SK-MEL-5 (cell line): Measurements from ENCODE around the gene NCAN. TPM values are rescaled to one million over a fixed set of nuclear protein-coding genes. Genes with fewer than 3 reads are reported as not detected.
A peak's percentile ranks its signal among the peaks of the same experiment; 100 is the strongest.

Experiments used
- DNase-seq: peaks from one replicate; pipeline ENCODE4 v3.0.0-alpha.2; 2016; ENCODE audit warnings: low read depth, low spot score
- in situ Hi-C: cut with HindIII; loops from 2 replicates; pipeline ENCODE4 v1.10.0; 2016; ENCODE audit warnings: low sequenced_read_pairs, high pct_unique_total_duplicates, low pct_unique_long_range_greater_than_20kb
- total RNA-seq: library from RNA; depleted of rRNA; stranded (reverse); fragments of >200 nt; shearing (Covaris generic); gene quantifications from 2 replicates; pipeline ENCODE4 v1.2.3, GENCODE V29; 2014

NCAN gene
- total RNA-seq, 1 experiment from 2014 or later = not detected

DNA sequence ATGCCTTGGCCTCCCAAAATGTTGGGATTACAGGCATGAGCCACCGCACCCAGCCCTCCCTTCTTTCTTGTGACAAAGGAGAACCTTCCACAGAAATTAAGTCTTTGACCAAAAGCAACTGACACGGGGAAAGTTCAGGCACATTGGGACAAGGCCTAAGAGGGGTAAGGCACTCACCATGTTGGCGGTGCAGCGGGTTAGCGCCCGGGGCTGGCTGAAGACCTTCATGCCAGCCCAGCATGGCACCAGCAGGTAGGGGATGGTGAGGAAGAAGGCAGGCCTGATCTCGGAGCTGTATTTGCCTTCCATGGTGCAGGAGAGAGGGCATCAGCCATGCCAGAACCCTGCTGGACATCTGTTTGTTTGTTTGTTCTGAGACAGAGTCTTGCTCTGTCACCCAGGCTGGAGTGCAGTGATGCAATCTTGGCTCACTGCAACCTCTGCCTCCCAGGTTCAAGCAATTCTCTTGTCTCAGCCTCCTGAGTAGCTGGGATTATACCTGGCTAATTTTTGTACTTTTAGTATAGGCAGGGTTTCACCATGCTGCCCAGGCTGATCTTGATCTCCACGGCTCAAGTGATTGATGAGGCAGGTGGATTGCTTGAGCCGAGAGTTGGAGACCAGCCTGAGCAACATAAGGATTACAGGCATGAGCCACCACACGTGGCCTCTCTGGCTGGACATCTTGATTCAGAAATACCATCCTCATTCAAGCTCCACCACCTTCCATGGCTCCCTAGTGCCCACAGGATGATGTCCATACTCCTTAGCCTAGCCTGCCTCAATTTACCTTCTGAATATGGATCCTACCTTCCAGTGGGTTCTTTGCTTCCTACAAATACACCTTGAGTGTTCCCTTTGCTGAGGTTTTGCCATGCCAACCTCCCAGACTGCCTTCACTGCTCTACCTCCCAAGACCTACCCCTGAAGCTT lies 57.0 kb downstream of the NCAN start:
- in situ Hi-C loops = no loop called here
- DNase-seq = no peak

DNA sequence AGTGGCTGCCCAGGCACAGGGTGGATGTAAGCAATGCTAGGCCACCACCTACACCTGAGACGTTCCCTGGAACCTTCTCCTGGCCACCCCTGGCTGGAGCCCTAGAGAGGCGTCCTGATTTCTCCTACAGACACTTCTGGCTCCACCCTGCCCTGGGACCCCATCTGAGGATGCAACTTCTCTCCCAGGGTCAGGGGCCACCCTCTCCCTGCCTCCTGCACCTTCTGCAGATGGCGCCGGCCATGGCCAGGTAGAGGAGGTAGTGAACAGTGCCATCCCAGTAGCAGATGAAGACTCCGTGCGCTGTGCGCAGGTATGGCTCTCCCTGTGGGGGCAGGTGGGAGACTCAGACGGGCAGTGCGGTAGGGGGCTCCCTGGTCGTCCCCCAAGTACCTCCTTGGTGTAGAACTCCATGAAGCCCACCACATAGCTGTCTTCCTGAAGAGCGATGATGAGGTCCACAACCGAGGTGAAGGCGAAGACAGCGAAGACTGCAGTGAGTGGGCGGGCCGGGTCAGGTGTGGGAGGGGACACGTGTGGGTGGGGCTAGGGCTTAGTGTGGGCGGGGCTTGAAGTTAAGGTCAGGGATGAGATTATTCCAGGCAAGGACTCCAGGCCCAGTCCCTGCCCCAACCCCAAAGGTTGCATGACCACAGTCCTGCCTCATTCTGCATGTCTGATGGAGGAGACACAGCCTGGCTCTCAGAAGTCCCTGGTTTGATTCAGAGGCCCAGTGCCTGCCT lies 58.4 kb downstream of the NCAN start:
- DNase-seq = peak; percentile 7
- in situ Hi-C loops = no loop called here

DNA sequence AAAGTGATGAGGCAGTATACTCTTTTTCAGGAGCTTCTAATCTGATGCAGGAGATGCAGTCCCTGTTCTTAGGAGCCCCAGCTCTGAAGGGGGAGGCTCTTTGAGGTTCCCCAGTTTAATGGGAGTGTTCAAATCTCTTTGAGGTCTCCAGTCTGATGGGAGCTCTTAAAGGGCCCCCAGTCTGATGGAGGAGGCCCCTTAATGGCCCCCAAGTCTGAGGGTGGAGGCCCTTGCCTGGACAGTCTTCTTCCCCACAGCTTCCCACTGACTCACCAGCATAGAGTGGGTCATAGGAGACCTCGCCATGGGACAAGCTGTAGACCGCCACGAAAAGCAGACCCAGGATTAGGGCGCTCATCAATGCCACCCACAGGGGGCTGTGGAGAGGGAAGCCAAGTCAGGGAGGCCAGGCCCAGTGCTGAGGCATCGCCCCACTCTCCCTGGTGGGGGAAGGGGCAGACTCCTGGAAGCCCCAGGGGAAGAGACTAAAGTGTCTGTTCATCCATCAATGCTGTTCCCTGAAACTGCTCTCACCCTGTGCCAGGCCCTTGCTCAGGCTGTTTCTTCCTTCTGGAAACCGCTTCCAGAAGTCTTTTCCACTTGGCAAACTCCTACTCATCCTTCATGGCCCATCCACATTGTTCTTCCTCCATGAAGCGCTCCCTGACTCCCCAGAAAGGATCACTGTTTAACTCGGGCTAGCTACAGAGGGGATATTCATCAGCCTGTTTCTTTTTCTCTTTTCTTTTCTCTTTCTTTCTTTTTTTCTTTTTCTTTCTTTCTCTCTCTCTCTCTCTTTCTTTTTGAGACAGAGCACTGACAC lies 59.2 kb downstream of the NCAN start:
- DNase-seq = no peak
- in situ Hi-C loops = no loop called here

DNA sequence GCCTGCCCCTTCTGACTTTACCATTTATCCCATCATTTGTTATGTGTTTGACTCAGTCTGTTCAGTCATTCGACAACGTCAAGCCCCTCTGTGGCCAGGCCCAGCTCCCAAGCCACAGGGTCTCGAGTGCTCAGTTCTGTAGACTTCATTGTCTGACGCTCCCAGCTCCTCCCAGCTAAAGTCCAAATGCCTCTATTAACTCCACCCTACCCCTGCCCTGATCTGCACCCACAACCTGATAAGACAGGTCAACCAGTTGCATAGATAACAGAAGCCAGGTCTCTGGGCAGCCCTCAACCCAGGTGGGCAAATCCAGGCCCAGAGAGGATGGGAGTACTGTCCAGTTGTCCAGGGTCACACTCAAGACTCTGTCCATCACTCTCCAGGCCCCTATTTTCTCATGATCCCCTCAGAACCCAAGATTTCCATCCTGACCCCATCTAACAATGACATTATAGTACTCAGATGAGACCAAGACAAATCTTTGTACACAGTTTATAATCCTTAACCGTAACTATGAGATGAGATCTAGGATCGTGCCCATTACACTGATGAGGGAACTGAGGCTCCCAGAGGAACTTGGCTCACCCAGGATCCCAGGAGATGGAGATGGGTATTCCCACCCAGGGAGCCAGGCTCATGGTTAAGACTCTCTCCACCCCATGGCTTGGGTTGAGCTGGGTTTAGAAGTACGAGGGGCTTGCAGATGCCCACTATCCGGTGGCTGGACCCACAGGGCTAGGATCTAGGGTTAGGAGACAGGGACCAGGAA lies 60.3 kb downstream of the NCAN start:
- in situ Hi-C loops = no loop called here
- no peak for DNase-seq

DNA sequence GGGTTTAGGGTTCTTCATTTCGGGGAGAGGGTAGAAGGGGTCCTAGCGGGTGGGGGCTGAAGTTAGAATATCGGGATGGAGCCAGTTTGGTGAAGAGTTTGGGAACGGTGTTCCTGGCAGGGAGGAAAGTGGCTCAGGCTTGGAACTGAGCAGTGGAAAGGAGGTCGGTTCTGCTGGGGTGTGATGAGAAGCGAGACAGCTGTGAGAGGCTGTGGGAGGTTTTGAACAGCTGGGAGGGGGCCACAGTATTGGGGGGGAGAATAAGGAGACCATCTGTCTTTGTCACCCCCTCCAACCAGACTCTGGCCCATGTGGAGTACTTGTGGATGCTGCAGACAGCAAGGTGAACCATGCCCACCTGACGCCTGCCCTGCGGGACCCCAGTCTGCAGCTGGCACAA lies 62.4 kb downstream of the NCAN start:
- in situ Hi-C loops = no loop called here
- DNase-seq = no peak

DNA sequence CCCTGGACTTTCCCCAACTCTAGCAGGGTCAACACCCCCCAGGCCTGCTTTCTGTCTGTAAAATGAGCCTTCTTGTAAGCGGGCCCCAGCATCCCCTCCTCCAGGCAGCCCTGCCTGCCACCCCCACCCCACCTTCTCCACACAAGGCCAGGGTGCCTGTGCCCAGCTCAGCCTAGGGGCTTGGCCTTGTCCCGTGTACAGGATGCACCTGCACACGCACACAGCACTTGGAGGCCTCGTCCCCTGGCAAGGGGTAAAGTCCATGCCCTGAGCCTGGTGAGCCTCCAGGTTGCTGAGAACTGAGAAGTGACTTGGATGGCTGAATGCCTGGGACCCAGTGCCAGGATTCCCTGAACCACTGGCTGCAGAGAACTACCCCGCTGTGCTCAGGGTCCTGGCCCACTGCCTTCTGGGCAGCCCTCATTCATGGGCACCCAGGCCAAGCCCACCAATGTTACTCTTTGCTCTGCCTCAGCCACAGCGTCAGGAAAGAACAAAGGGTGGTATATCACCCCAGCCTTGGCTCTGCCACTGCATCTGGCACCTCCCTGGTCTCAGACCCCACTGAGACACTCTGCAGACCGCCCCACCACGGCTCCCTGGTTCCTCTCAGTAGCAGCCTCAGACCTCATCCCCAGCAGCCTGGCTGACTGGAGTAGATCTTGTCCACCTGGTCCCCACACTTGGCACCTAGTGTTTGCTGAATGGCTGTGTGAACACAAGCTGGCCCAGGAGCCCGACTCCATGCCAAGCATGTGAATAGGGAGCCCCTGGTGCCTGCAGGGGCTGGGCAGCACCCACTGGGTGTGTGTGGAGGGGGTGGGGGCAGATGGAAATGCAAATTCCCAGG lies 63.2 kb downstream of the NCAN start:
- DNase-seq = no peak
- in situ Hi-C loops = no loop called here

DNA sequence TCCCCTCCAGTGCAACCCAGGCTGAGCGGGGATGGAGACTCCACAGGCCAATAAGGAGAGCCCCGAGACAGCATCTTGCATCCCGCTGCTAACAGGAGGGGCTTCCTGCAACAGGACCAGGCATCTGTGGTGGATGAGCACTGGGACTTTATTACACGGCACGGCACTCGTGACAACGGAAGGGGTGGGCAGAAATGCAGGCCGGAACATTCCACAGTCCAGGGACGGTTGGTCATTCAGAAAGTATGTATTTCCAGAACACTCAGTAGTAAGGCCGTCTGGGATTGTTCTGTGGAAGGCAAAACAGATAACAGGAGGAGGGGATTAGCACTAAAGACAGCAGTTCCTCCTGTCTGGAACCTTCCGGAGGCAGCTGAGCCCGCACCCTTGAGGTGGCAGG lies 64.6 kb downstream of the NCAN start:
- in situ Hi-C loops = no loop called here
- no peak for DNase-seq

DNA sequence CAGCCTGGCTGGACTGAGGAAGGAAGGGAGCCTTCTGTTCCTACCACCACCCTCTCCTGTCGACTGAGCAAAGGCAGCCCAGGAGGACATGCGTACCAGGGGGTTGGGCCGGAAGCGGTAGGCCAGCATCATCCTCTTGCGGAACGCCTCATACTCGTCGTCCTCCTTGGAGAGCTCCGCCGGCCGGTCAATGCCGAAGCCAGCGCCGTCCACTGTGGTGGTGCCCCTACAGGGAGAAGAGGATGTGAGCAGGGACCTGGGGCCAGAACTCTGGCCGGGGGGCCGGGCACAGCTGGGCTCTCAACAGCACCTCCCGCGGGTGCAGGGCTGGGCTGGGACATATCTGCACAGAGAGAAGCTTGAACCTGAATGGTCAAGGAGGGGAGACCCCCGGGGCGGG lies 65.1 kb downstream of the NCAN start:
- in situ Hi-C loops = no loop called here
- no peak for DNase-seq

DNA sequence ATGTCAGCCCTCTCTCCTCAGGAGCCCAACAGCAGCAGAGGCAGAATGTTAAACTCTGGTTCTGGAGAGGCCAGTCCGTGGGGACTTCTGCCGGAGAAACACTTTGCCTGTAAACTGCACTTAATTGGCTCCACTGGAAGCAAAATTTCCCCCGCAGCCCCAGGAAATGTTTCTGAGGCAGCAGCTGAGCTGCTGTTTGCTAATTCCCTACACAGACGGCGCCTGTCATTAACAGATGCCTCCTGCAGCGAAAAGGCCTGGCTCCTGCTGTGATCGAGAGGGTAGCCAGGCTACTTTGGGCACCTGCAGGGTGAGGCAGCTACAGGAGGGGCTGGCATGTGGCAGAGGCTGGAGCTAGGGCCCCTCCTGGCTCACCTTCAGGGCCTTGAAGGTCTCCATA lies 66.6 kb downstream of the NCAN start:
- in situ Hi-C loops = no loop called here
- DNase-seq = no peak

DNA sequence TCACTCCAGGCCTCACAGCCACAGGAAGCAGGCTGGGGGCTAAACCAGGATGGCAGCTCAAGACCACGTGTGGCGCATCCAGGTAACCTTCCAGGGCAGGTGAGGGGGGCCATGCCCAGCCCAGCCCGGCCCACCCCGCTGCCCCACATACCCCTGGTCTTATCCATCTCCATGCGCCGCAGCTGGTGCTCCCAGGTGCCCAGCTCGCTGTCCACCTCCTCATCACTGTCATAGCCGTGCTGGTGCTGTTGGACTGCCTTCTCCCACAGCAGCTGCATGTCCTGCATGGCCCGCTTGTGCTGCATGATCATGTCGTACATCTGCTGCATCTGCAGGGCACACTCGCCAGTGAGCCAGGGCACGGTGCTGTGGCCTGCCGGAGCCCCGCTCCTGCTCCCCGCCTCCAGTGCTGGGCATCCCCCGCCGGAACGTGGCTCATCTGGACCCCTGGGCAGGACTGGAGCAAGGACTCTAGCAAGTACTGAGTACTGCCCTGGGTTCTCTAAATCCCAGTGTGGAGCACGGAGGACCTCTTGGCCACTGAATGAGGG lies 67.4 kb downstream of the NCAN start:
- DNase-seq = no peak
- in situ Hi-C loops = no loop called here

DNA sequence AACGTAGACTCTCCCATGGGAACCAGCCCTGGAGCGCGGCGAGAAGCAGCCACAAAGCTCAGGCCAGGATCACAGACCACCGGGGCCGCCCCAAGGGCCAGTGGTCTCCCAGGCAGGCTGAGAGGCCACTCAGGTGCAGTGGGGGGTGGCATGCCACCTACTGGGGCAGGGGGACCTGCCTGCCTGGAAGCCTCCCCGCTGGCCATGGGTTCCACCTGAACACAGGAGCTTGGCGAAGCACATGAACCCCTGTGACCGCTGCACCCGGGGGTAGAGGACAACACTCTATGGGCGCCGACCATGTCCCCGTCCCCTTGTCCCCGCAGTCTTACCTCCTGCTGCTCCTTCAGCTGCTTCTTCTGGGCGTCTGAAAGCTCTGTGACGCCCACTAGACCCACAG lies 68.1 kb downstream of the NCAN start:
- in situ Hi-C loops = no loop called here
- DNase-seq = no peak

DNA sequence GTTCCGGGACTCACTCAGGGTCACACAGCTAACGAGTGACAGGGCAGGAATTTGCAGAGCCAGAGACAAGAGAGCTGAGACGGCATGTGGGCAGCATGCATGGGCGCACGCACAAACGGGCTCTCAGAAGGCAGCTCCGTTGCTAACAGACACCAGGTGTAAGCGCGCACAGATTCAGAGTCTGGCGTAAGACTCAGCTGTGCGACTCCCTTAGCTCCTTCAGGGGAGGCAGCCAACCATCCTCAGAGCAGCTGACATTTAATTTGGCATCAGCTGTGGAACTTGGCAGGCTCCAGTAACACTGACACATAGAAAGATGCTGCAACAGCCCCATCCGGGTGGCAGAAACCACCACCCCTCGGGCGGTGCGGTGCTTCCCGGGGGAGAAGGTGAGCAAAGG lies 68.8 kb downstream of the NCAN start:
- in situ Hi-C loops = no loop called here
- no peak for DNase-seq

DNA sequence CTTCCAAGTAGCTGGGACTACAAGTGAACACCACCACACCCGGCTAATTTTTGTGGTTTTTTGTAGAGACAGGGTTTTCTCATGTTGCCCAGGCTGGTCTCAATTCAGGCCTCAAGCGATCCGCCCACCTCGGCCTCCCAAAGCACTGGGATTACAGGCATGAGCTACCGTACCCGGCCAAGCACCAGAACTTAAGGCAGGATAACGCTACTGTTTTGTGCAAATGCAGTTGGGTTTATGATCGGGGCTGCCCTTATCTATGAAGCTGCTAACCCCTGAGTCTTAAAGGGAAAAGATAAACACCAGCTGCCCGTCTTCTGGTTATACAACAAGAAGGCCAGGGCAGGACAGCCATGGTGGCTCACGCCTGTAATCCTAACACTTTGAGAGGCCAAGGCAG lies 73.9 kb downstream of the NCAN start:
- DNase-seq = no peak
- in situ Hi-C loops = no loop called here

DNA sequence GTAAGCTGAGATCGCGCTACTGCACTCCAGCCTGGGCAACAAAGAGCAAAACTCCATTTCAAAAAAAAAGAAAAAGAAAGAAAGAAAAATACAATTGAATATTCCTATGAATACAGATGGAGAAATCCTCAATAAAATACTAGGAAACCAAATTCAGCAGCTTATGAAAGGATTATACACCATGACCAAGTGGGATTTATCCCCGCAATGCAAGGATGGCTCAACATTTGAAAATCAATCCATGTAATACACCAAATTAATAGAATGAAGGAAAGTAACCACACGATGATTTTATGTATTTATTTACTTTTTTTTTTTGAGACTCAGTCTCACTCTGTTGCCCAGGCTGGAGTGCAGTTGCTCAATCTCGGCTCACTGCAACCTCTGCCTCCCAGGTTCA lies 80.8 kb downstream of the NCAN start:
- DNase-seq = no peak
- in situ Hi-C loops = no loop called here

DNA sequence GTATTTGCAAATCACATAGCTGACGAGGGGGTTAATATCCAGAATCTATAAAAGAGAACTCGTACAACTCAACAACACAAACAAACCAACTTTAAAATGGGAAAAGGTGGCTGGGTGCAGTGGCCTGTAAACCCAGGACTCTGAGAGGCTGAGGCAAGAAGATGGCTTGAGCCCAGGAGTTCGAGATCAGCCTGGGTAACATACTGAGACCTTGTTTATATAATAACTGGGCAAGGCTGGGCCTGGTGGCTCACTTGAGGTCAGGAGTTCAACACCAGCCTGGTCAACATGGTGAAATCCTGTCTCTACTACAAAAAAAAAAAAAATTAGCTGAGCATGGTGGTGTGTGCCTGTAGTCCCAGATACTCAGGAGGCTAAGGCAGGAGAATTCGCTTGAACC lies 83.2 kb downstream of the NCAN start:
- in situ Hi-C loops = no loop called here
- no peak for DNase-seq

DNA sequence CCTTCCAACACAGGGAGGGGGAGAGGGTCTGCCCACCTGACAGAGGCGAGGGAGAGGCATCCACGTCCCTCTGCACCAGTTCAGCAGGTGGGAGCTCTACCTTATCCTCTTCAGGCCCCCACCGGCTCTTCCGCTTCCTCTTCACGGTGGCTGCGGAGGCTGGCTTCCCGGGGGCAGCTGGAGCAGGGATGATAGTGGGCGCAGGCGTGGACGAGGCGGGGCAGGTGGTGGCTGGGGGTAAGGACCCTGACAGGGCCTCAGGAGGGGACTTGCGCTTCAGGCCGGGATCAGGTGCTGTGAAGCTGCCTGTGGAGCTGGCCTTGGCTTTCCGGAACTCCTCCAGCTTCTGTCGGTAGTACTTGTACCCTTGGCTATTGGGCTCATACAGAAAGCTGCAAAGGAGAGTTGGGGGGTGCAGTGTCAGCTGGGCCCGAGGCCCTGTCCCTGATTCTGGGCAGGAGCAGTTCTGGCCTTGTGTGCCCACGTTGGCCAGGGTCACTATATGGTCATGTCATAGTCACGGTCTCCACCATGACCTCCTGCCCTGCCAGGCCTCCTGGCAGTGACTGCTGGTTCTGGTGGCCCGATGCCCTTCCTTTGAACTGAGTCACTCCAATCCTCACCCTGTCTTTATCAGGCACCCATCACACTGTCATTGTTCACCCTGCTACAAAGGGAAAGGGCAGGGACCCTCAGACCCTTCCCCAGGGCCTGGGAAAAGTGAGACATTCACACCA lies 85.4 kb downstream of the NCAN start:
- in situ Hi-C loops = no loop called here
- DNase-seq = no peak
